ENCODE results near the gene GOLPH3L.
"Not testable (repeated sequence)": the region's sequence is repeated elsewhere in the genome, so short reads cannot be mapped to it uniquely, and the experiment has no call there.

GOLPH3L gene

GRCh38 chr1:150610576-150610975, 86.4 kb downstream of the GOLPH3L start:
- DNase-seq (ENCODE audit: low read depth), result no peak
- no peak for TF ChIP-seq CTCF (conservative IDR thresholded peaks at IDR 0.05; ENCODE audit: low read depth, low read length)
- no peak overlapping the region for H3K4me3 ChIP-seq (ENCODE audit: low read depth, low read length)

- peak; percentile 71 for DNase-seq (ENCODE audit: low read depth)
- no peak for TF ChIP-seq CTCF (conservative IDR thresholded peaks at IDR 0.05; ENCODE audit: low read depth, low read length)
Observed at GRCh38 chr1:150609732-150610131, 87.2 kb downstream of the GOLPH3L start.

GRCh38 chr1:150606463-150607142, 90.4 kb downstream of the GOLPH3L start:
- no peak overlapping the region for H3K4me3 ChIP-seq (ENCODE audit: low read depth, low read length)
- TF ChIP-seq CTCF (conservative IDR thresholded peaks at IDR 0.05; ENCODE audit: low read depth, low read length), result no peak
- DNase-seq (ENCODE audit: low read depth), result no peak

More at GRCh38 chr1:150609732-150610131, 87.2 kb downstream of the GOLPH3L start:
- no peak overlapping the region for H3K4me3 ChIP-seq (ENCODE audit: low read depth, low read length)

- H3K4me3 ChIP-seq (ENCODE audit: low read depth, low read length); DNase-seq (ENCODE audit: low read depth): not testable (repeated sequence)
Observed at GRCh38 chr1:150605451-150605731, 91.6 kb downstream of the GOLPH3L start.

- no peak overlapping the region for H3K4me3 ChIP-seq (ENCODE audit: low read depth, low read length)
- no peak for DNase-seq (ENCODE audit: low read depth)
- TF ChIP-seq CTCF (conservative IDR thresholded peaks at IDR 0.05; ENCODE audit: low read depth, low read length), result no peak
Observed at GRCh38 chr1:150604226-150604588, 92.7 kb downstream of the GOLPH3L start.

GRCh38 chr1:150603711-150604110, 93.2 kb downstream of the GOLPH3L start:
- DNase-seq (ENCODE audit: low read depth), result no peak
- TF ChIP-seq CTCF (conservative IDR thresholded peaks at IDR 0.05; ENCODE audit: low read depth, low read length), result no peak
- H3K4me3 ChIP-seq (ENCODE audit: low read depth, low read length), result no peak overlapping the region

- DNase-seq (ENCODE audit: low read depth); H3K4me3 ChIP-seq (ENCODE audit: low read depth, low read length): not testable (repeated sequence)
Observed at GRCh38 chr1:150602372-150602771, 94.6 kb downstream of the GOLPH3L start.

- H3K4me3 ChIP-seq (ENCODE audit: low read depth, low read length), result no peak overlapping the region
- TF ChIP-seq CTCF (conservative IDR thresholded peaks at IDR 0.05; ENCODE audit: low read depth, low read length), result no peak
- no peak for DNase-seq (ENCODE audit: low read depth)
Observed at GRCh38 chr1:150601540-150601939, 95.4 kb downstream of the GOLPH3L start.

GRCh38 chr1:150598346-150598745, 98.6 kb downstream of the GOLPH3L start:
- DNase-seq (ENCODE audit: low read depth); H3K4me3 ChIP-seq (ENCODE audit: low read depth, low read length): not testable (repeated sequence)

Data from choroid plexus epithelial cell (primary cell).